HepG2 (cell line): ENCODE data around the gene BPI. TPM values are rescaled to one million over a fixed set of nuclear protein-coding genes. Genes with fewer than 3 reads are reported as not detected.

ENCODE experiments used
- HIC2 ChIP-seq: sonication (generic); formaldehyde crosslinking; IDR thresholded peaks from 2 replicates; pipeline ENCODE4 v1.9.0; 2022; ENCODE audit warnings: low read depth, missing genetic modification reagents
- NCOR1 ChIP-seq: fragments of 200-600 bp; sonication (generic); IDR thresholded peaks from 2 replicates; pipeline ENCODE4 v1.7.0; 2017; ENCODE audit warnings: antibody characterized with exemption, low read length, borderline replicate concordance
- NONO ChIP-seq, 2 experiments: fragments of 450-650 bp in 1 of 2; sonication (generic) in 1 of 2; formaldehyde crosslinking in 1 of 2; IDR thresholded peaks in 1 of 2; conservative IDR thresholded peaks in 1 of 2; 2 replicates each; pipeline versions ENCODE4 v1.6.1 to v1.8.0; 2017 to 2022; ENCODE audit warnings: mild to moderate bottlenecking in 1 of 2, missing genetic modification reagents in 1 of 2, moderate library complexity in 1 of 2
- PHF21A ChIP-seq: sonication (generic); formaldehyde crosslinking; IDR thresholded peaks from 2 replicates; pipeline ENCODE4 v1.5.0; 2020; ENCODE audit warnings: mild to moderate bottlenecking, missing genetic modification reagents
- PTBP1 ChIP-seq: fragments of 200-400 bp; formaldehyde crosslinking; IDR thresholded peaks from 2 replicates; pipeline ENCODE4 v1.6.1; 2018; ENCODE audit warnings: low read length, low read depth; ENCODE audit not compliant: poor library complexity, severe bottlenecking
- REST ChIP-seq, 2 experiments: IDR thresholded peaks; 2 replicates each; pipeline ENCODE4 v1.6.1; 2011 to 2012; ENCODE audit warnings: low read length in 2 of 2, borderline replicate concordance in 1 of 2, low read depth in 1 of 2, mild to moderate bottlenecking in 1 of 2, moderate library complexity in 1 of 2
- SMAD3 ChIP-seq: sonication (generic); formaldehyde crosslinking; IDR thresholded peaks from 2 replicates; pipeline ENCODE4 v1.4.0; 2020; ENCODE audit warnings: missing genetic modification reagents
- ZNF18 ChIP-seq: sonication (generic); formaldehyde crosslinking; IDR thresholded peaks from 2 replicates; pipeline ENCODE4 v1.8.0; 2022; ENCODE audit warnings: mild to moderate bottlenecking, missing genetic modification reagents; ENCODE audit not compliant: insufficient replicate concordance
- ZNF646 ChIP-seq: sonication (generic); formaldehyde crosslinking; IDR thresholded peaks from 2 replicates; pipeline ENCODE4 v1.9.0; 2021; ENCODE audit warnings: mild to moderate bottlenecking, missing genetic modification reagents
- ZNF790 ChIP-seq: sonication (generic); formaldehyde crosslinking; IDR thresholded peaks from 2 replicates; pipeline ENCODE4 v1.8.0; 2022; ENCODE audit warnings: missing genetic modification reagents, mild to moderate bottlenecking, borderline replicate concordance
- ZSCAN5A ChIP-seq: sonication (generic); formaldehyde crosslinking; IDR thresholded peaks from 2 replicates; pipeline ENCODE4 v1.8.0; 2022; ENCODE audit warnings: mild to moderate bottlenecking, missing genetic modification reagents, borderline replicate concordance
- polyA plus RNA-seq, 8 experiments: library from polyadenylated mRNA; depleted of rRNA in 3 of 8; stranded (reverse) in 7 of 8; unstranded in 1 of 8; fragments of >200 nt; fragmentation: Illumina TruSeq in 4 of 8; extraction: Trizol in 4 of 8; gene quantifications; 2 replicates each; pipeline versions ENCODE4 v1.2.1 to v1.2.3, GENCODE V29; 2011 to 2016; ENCODE audit warnings: low read depth in 4 of 8, missing spikeins in 1 of 8, mixed read lengths in 1 of 8; ENCODE audit not compliant: insufficient read depth in 1 of 8
- total RNA-seq, 5 experiments: library from RNA; depleted of rRNA; stranded (reverse); fragments of >200 nt; fragmentation: Illumina TruSeq; extraction: Trizol; gene quantifications; 2 replicates each; pipeline ENCODE4 v1.2.3, GENCODE V29; 2016; ENCODE audit warnings: low read depth in 1 of 5

BPI gene
- total and polyA plus RNA-seq, 2 of the 13 experiments (the other 11 are each of a cell fraction or from before 2014, with no cell fraction given): not detected

- TF ChIP-seq REST (IDR thresholded peaks at IDR 0.05; ENCODE audit: borderline replicate concordance in 1 of 2, low read depth in 1 of 2, low read length in 2 of 2): no peak
- TF ChIP-seq ZNF18 (CRISPR knock-in tag): no peak
- TF ChIP-seq NONO (IDR thresholded peaks at IDR 0.05): no peak
- TF ChIP-seq NONO (CRISPR knock-in tag; conservative IDR thresholded peaks at IDR 0.05): no peak
- peak; percentile 24; the same call in 1 of the 2 replicates for TF ChIP-seq ZNF646 (CRISPR knock-in tag)
- no peak for TF ChIP-seq HIC2 (CRISPR knock-in tag)
- 0 out of 2 replicates have a peak, but pooled peaks have one; percentile 43 for TF ChIP-seq NCOR1
- TF ChIP-seq PTBP1: no peak
- no peak for TF ChIP-seq SMAD3 (CRISPR knock-in tag)
- TF ChIP-seq ZSCAN5A (CRISPR knock-in tag): peak; percentile 79; the same call in 1 of the 2 replicates
- peak; percentile 21; the same call in 1 of the 2 replicates for TF ChIP-seq PHF21A (CRISPR knock-in tag)
- TF ChIP-seq ZNF790 (CRISPR knock-in tag): 0 out of 2 replicates have a peak, but pooled peaks have one; percentile 83
These were observed 38.9 kb downstream of the BPI start (continued) for GRCh38 chr20:38342713-38343310.
